Measurements from ENCODE around the gene TAF1B. TPM values are rescaled to one million over a fixed set of nuclear protein-coding genes. Genes with fewer than 3 reads are reported as not detected.
A peak's percentile ranks its signal among the peaks of the same experiment; 100 is the strongest.

TAF1B gene
- total RNA-seq, 1 donor from 2014 or later, result 35.7 TPM

DNA sequence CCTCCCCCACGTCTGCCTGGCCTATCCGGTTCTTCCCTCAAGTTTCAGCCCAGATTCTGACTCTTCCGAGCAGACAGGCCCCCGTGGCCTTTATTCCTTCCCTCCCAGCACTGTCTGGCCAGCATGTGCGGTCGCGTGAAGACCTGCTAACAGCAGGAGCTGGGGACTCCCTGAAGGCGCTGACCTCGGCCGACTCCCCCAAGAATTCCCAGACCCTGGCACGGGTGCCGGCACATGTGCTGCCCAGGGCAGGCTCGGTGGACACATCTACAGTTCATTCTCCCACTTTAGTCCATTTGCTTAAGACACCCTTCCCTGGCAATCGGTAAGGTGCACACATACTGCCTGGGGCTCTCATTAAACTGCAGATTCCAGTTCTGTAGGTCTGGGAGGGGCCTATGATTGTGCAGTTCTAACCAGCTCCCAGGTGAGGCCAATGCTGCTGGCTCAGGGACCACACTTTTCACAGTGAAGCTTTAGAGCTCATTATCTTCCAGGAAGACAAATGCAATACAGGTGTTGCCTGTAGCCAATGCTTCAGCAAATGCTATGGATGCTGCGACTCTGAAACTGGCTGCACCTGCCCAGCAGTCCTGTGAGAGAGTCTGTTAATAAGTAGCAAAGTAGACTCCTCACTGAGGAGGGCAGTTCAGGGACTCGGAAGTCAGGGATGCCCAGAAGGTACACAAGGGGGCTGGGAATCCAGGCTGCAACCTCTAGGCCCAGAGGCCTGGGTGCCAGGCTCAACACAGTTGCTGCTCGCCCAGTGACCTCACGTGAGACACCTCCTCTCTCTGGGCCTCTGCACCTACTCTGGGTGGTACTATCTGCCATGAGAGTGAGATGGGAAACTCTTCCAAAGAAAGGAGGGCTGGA is 45.4 kb upstream of the TAF1B start:
- no peak overlapping the region for H3K4me3 Mint-ChIP-seq
- H3K36me3 Mint-ChIP-seq (ENCODE audit: low read depth), result no peaks in the 10 kb centered on the region
- no peaks in the 10 kb centered on the region for H3K9me3 Mint-ChIP-seq
- TF ChIP-seq, protein P1, sequence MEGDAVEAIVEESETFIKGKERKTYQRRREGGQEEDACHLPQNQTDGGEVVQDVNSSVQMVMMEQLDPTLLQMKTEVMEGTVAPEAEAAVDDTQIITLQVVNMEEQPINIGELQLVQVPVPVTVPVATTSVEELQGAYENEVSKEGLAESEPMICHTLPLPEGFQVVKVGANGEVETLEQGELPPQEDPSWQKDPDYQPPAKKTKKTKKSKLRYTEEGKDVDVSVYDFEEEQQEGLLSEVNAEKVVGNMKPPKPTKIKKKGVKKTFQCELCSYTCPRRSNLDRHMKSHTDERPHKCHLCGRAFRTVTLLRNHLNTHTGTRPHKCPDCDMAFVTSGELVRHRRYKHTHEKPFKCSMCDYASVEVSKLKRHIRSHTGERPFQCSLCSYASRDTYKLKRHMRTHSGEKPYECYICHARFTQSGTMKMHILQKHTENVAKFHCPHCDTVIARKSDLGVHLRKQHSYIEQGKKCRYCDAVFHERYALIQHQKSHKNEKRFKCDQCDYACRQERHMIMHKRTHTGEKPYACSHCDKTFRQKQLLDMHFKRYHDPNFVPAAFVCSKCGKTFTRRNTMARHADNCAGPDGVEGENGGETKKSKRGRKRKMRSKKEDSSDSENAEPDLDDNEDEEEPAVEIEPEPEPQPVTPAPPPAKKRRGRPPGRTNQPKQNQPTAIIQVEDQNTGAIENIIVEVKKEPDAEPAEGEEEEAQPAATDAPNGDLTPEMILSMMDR (conservative IDR thresholded peaks at IDR 0.05), result no peak
- DNase-seq (ENCODE audit: low read depth, low spot score), result no peak
- H3K4me1 Mint-ChIP-seq, result peaks cover 31% of the 10 kb centered on the region
- H3K27me3 Mint-ChIP-seq (ENCODE audit: low read depth), result no peaks in the 10 kb centered on the region
- H3K27ac Mint-ChIP-seq (ENCODE audit: unreplicated experiment), result peak overlapping the region; percentile 19

DNA sequence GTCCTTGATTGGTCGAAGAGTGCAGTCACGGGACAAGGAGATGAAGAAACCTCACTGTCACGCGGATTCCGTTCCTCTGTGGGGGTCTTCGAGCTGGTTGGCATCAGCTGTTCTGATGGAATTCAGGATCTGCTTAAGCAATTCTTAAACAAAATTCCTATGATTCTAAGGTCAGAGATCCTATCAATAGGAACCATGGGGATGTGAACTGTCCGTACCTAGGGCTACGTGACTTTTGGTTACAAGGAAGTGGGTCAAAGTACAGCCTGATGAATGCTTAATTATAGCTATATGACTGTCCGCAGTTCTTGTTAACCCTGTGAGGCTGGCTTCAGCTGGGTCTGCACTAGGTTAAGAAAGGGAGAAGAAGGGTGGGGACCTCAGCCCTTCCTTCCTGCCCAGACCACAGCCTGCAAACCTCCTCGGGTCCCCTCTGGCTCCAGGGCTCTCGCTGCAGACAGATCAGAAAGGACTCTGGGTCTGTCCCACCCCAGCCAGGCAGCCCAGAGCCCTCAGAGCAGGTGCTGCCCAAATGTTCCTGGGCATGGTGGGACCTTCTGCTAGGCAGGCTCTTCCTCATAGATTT is 44.2 kb upstream of the TAF1B start:
- Mint-ChIP-seq H3K4me3 (no peak overlapping the region), H3K27ac (ENCODE audit: unreplicated experiment) (no peak overlapping the region), H3K36me3 (ENCODE audit: low read depth) (no peaks in the 10 kb centered on the region), H3K4me1 (peaks cover 30% of the 10 kb centered on the region), H3K9me3 (no peaks in the 10 kb centered on the region), H3K27me3 (ENCODE audit: low read depth) (no peaks in the 10 kb centered on the region)
- TF ChIP-seq, protein P1 (conservative IDR thresholded peaks at IDR 0.05), result no peak
- no peak for DNase-seq (ENCODE audit: low read depth, low spot score)

DNA sequence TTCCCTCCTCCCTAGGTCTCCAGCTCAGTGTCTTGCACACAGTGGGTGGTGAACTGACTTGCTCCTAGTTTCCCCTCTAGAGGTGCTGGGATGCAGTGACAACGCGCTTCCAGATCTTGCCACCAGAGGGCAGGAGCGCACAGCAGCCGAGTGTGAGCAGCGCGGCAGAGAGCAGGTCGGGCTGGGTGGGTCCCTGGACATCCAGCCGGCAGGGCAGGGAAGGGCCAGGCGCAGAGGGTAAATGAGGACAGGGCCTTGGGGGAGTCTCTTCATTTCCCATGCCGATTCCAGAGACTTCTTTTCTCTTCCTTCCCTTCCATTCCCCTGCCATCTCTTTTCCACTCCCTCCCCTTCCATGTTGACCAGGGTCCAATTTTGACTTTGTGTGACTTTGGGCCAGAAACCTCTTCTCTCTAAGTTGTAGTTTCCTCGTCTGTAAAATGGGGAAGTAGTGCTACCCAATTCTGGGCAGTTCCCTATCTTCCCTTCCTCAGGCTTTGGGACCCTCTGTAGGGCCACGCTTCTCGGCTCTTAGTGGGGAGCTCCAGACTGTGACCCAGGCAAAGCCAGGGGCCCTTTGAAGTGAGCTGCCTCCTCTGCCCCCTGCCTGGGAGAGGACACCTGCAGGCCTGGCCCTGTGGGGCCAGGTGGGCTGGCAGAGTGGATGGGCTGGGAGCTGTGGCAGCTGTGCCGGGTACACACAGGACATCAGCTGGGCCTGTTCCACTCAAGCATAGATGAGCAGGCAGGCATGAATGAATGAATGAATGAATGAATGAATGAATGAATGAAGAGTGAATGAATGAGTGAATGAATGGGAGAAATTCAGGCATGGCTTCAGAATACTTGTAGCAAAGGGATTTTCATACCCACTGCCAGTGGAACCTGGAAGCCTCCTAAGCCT is 43.3 kb upstream of the TAF1B start:
- H3K27me3 Mint-ChIP-seq (ENCODE audit: low read depth), result no peaks in the 10 kb centered on the region
- DNase-seq (ENCODE audit: low read depth, low spot score), result peak; percentile 96
- H3K36me3 Mint-ChIP-seq (ENCODE audit: low read depth), result no peaks in the 10 kb centered on the region
- no peaks in the 10 kb centered on the region for H3K9me3 Mint-ChIP-seq
- no peak overlapping the region for H3K4me3 Mint-ChIP-seq
- H3K27ac Mint-ChIP-seq (ENCODE audit: unreplicated experiment), result no peak overlapping the region
- TF ChIP-seq, protein P1 (conservative IDR thresholded peaks at IDR 0.05), result peak; percentile 97
- H3K4me1 Mint-ChIP-seq, result peaks cover 30% of the 10 kb centered on the region

DNA sequence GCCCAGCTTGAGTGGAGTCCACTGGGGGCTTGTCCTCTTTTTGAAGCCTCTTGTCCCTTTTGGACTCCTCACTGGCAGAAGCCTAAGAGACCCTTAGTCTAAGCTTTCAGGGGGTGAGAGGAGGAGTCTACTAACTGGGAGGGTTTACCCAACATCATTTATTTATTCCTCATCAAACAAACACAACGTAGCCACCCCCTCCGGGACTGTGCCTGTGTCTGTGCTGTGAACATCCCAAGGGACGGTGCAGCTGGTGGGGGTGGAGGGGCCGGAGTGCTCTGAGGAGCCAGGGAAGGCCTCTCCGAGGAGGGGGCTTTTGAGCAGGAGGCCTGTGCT is 42.7 kb upstream of the TAF1B start:
- DNase-seq (ENCODE audit: low read depth, low spot score), result no peak
- no peaks in the 10 kb centered on the region for H3K27me3 Mint-ChIP-seq (ENCODE audit: low read depth)
- peak overlapping the region; percentile 50 for H3K27ac Mint-ChIP-seq (ENCODE audit: unreplicated experiment)

More for the DNA sequence above, 42.7 kb upstream of the TAF1B start:
- Mint-ChIP-seq H3K36me3 (ENCODE audit: low read depth) (no peaks in the 10 kb centered on the region), H3K4me3 (no peak overlapping the region), H3K9me3 (no peaks in the 10 kb centered on the region), H3K4me1 (peaks cover 30% of the 10 kb centered on the region)
- TF ChIP-seq, protein P1 (conservative IDR thresholded peaks at IDR 0.05), result no peak

Data from neural crest cell (in vitro differentiated cells).